ENCODE data around the gene ZNF276. TPM values are rescaled to one million over a fixed set of nuclear protein-coding genes. Genes with fewer than 3 reads are reported as not detected.

ZNF276 gene
- polyA plus RNA-seq, 1 of the 3 experiments (the other 2 are of a cell fraction), result 24.9 TPM

DNA sequence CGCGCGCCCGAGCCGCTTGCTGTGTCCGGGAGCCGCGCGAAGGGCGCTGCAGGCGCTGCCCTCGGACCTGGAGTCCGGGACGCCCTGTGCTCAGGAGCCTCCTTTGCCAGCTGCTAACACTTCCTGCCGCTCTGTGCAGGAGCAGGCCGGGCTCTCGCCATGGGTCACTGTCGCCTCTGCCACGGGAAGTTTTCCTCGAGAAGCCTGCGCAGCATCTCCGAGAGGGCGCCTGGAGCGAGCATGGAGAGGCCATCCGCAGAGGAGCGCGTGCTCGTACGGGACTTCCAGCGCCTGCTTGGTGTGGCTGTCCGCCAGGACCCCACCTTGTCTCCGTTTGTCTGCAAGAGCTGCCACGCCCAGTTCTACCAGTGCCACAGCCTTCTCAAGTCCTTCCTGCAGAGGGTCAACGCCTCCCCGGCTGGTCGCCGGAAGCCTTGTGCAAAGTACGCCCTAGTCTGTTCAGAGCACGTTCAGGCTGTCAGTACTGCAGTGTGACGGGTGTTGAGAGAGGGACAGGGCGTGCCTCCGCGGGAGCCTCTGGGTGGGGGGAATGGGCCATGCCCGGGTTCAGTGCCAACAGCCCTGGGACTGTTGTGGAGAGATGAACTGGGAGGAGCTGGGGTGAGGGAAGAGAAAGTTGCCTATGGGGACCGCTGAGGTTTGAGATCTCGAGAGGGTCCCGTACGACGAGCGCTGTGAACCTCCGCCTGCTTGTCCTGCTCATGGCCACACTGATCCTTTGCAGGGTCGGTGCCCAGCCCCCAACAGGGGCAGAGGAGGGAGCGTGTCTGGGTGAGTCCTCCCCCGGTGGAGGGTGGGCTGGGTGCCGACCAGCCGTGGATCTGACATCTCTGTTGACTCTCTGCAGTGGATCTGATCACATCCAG, 1.3 kb downstream of the ZNF276 start:
- Histone ChIP-seq H2AFZ (ENCODE audit: low read depth) (no peak overlapping the region), H3K79me2 (ENCODE audit: insufficient read depth) (peaks cover 66% of the 10 kb centered on the region), H3K9me2 (no peaks in the 10 kb centered on the region), H4K20me1 (ENCODE audit: insufficient read depth) (peaks cover 35% of the 10 kb centered on the region), H3K4me1 (ENCODE audit: control insufficient read depth in 1 of 2, insufficient read depth in 2 of 2, low read depth in 1 of 2, low read length in 1 of 2) (peaks cover 21 to 25% of the 10 kb centered on the region in 2 experiments; a peak in 3 of 4 replicates), H3K4me3 (ENCODE audit: low read depth in 2 of 2, low read length in 1 of 2) (peak overlapping the region; percentile 74 to 92), H3K27me3 (ENCODE audit: insufficient read depth) (no peaks in the 10 kb centered on the region), H3K36me3 (replicated peaks in 1 of 2; ENCODE audit: control insufficient read depth in 1 of 2, insufficient read depth in 2 of 2, low read length in 1 of 2) (peaks cover 20 to 21% of the 10 kb centered on the region in 2 experiments), H3K9me3 (no peaks in the 10 kb centered on the region), H3K27ac (ENCODE audit: low read depth in 2 of 2, low read length in 1 of 2) (peak overlapping the region; percentile 79 to 92), H3K4me2 (peak overlapping the region; percentile 96), H3F3A (replicated peaks; ENCODE audit: insufficient read depth) (peaks cover 19% of the 10 kb centered on the region), H3K9ac (peak overlapping the region; percentile 85)
- POLR2A ChIA-PET, result interaction anchor here (1.0 kb wide), 1 partner anchor 10 kb away, joined by 3 read pairs; no protein-coding TSS in a partner anchor
- 51% methylated on average over 35 of the region's 56 CpGs for WGBS (ENCODE audit: low lambda C conversion rate)
- CTCF ChIA-PET, result interaction anchor here (3.4 kb wide), 1 partner anchor 138 kb away, joined by 13 read pairs; no protein-coding TSS in a partner anchor
- TF ChIP-seq, protein P1, sequence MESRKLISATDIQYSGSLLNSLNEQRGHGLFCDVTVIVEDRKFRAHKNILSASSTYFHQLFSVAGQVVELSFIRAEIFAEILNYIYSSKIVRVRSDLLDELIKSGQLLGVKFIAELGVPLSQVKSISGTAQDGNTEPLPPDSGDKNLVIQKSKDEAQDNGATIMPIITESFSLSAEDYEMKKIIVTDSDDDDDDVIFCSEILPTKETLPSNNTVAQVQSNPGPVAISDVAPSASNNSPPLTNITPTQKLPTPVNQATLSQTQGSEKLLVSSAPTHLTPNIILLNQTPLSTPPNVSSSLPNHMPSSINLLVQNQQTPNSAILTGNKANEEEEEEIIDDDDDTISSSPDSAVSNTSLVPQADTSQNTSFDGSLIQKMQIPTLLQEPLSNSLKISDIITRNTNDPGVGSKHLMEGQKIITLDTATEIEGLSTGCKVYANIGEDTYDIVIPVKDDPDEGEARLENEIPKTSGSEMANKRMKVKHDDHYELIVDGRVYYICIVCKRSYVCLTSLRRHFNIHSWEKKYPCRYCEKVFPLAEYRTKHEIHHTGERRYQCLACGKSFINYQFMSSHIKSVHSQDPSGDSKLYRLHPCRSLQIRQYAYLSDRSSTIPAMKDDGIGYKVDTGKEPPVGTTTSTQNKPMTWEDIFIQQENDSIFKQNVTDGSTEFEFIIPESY (IDR thresholded peaks at IDR 0.05; ENCODE audit: borderline replicate concordance, low read depth), result no peak
- TF ChIP-seq MEF2A (IDR thresholded peaks at IDR 0.05; ENCODE audit: borderline replicate concordance, low read depth), result no peak
- no peak for TF ChIP-seq EZH2phosphoT487 (IDR thresholded peaks at IDR 0.05; ENCODE audit: borderline replicate concordance, low read depth)
- no peak for TF ChIP-seq NFIC (IDR thresholded peaks at IDR 0.05; ENCODE audit: borderline replicate concordance)
- TF ChIP-seq, protein P2, sequence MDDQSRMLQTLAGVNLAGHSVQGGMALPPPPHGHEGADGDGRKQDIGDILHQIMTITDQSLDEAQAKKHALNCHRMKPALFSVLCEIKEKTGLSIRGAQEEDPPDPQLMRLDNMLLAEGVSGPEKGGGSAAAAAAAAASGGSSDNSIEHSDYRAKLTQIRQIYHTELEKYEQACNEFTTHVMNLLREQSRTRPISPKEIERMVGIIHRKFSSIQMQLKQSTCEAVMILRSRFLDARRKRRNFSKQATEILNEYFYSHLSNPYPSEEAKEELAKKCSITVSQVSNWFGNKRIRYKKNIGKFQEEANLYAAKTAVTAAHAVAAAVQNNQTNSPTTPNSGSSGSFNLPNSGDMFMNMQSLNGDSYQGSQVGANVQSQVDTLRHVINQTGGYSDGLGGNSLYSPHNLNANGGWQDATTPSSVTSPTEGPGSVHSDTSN (IDR thresholded peaks at IDR 0.05), result no peak
- TF ChIP-seq MXI1 (IDR thresholded peaks at IDR 0.05; ENCODE audit: low read depth, low read length), result no peak
- TF ChIP-seq, protein P3, sequence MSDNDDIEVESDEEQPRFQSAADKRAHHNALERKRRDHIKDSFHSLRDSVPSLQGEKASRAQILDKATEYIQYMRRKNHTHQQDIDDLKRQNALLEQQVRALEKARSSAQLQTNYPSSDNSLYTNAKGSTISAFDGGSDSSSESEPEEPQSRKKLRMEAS (IDR thresholded peaks at IDR 0.05; ENCODE audit: low read depth), result no peak
- no peak for DNase-seq

DNA sequence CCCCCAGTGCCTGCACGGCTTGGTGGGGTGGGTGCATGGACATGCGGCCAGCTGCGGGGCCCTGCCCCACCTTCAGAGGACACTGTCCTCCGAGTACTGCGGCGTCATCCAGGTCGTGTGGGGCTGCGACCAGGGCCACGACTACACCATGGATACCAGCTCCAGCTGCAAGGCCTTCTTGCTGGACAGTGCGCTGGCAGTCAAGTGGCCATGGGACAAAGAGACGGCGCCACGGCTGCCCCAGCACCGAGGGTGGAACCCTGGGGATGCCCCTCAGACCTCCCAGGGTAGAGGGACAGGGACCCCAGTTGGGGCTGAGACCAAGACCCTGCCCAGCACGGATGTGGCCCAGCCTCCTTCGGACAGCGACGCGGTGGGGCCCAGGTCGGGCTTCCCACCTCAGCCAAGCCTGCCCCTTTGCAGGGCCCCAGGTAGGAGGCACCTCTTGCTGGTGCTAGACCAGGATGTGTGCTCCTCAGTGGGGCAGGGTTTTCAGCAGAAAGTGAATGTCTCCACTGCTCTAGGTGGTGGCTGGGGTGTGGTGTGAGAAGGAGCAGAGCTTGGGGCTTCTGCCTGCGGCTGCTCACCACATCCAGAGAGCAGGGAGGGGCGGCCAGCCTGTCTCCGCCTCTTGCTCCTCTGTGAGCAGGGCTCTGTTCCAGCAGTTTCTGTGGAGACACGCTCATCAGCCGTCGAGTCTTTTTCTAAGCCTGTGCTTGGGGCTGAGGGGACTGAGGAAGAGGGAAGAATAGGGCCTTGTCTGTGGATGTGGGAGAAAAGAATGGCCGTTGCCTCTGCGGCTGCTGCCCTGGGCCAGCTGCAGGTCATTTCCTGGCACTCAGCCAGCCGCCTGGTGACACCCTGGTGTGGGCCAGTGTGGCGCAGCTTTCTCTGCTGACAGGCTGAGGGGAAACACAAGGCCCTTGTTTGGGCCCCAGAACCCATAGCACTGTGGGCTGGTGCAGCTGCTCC, 2.2 kb downstream of the ZNF276 start:
- 86% methylated on average over 12 of the region's 30 CpGs for WGBS (ENCODE audit: low lambda C conversion rate)
- peak overlapping the region; percentile 96; the same call in 1 of the 2 replicates for H3K4me2 ChIP-seq
- H4K20me1 ChIP-seq (ENCODE audit: insufficient read depth), result peaks cover 35% of the 10 kb centered on the region
- ChIA-PET POLR2A (interaction anchor here (1.2 kb wide), 1 partner anchor 18 kb away, joined by 5 read pairs; no protein-coding TSS in a partner anchor), CTCF (interaction anchor here (0.9 to 3.4 kb wide), 5 partner anchors 14 to 187 kb away, joined by 3 to 13 read pairs (median 6); no protein-coding TSS in a partner anchor)
- peaks cover 21 to 25% of the 10 kb centered on the region in 2 experiments; a peak in 3 of 4 replicates for H3K4me1 ChIP-seq (ENCODE audit: control insufficient read depth in 1 of 2, insufficient read depth in 2 of 2, low read depth in 1 of 2, low read length in 1 of 2)
- TF ChIP-seq NRF1 (IDR thresholded peaks at IDR 0.05; ENCODE audit: low read depth, low read length), result no peak
- no peak for TF ChIP-seq SMC3 (IDR thresholded peaks at IDR 0.05; ENCODE audit: low read depth, low read length)
- peak; percentile 26; the same call in 1 of the 2 replicates for TF ChIP-seq NFIC (IDR thresholded peaks at IDR 0.05; ENCODE audit: borderline replicate concordance)
- no peaks in the 10 kb centered on the region for H3K9me2 ChIP-seq
- no peaks in the 10 kb centered on the region for H3K9me3 ChIP-seq
- DNase-seq, result peak; percentile 54
- no peak overlapping the region for H2AFZ ChIP-seq (ENCODE audit: low read depth)
- no peak overlapping the region for H3K4me3 ChIP-seq (ENCODE audit: low read depth in 2 of 2, low read length in 1 of 2)
- H3K9ac ChIP-seq, result no peak overlapping the region
- no peak overlapping the region for H3K27ac ChIP-seq (ENCODE audit: low read depth in 2 of 2, low read length in 1 of 2)
- H3K36me3 ChIP-seq (replicated peaks in 1 of 2; ENCODE audit: control insufficient read depth in 1 of 2, insufficient read depth in 2 of 2, low read length in 1 of 2), result peaks cover 21 to 24% of the 10 kb centered on the region in 2 experiments
- H3K27me3 ChIP-seq (ENCODE audit: insufficient read depth), result no peaks in the 10 kb centered on the region
- peaks cover 69% of the 10 kb centered on the region for H3K79me2 ChIP-seq (ENCODE audit: insufficient read depth)
- H3F3A ChIP-seq (replicated peaks; ENCODE audit: insufficient read depth), result peaks cover 15% of the 10 kb centered on the region

Measured in SK-N-SH (cell line).